ENCODE results near the gene KRTAP12-2. TPM values are rescaled to one million over a fixed set of nuclear protein-coding genes. Genes with fewer than 3 reads are reported as not detected.

The KRTAP12-2 gene
- total RNA-seq, 1 donor from 2014 or later: not detected

DNA sequence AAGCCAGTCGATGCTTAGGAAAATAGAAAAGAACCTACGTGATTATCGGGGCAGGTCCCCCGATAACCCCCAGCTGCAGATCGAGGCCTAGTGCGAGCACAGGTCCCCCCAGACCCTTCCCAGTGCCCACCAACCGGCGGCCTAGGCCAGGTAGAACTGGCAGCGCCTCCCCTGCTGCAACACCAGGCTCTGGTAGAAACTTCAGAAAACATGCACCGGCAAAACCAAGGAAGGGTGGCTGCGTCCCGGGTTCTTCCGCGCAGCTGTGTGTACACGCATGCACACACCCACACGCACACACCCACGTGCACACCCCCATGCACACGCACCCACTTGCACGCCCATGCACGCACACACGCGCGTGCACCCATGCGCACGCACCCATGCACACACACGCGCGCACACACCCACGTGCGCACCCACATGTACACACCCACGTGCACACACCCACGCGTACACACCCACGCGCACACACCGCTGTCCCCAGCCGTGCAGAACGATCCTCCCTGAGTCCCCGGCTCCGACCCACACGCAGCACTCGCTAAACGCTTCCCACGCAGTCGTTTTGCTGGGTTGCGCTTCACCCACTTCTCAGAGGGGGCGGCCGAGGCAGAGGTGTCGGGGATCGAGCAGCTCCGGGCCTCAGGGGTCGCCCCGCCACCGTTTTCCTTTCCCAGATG is 39.4 kb upstream of the KRTAP12-2 start:
- H3K27ac Mint-ChIP-seq (ENCODE audit: unreplicated experiment): no peak overlapping the region
- peaks cover 2% of the 10 kb centered on the region for H3K9me3 Mint-ChIP-seq (ENCODE audit: unreplicated experiment)
- H3K27me3 Mint-ChIP-seq (ENCODE audit: unreplicated experiment): peaks cover 32% of the 10 kb centered on the region
- TF ChIP-seq, protein P1, sequence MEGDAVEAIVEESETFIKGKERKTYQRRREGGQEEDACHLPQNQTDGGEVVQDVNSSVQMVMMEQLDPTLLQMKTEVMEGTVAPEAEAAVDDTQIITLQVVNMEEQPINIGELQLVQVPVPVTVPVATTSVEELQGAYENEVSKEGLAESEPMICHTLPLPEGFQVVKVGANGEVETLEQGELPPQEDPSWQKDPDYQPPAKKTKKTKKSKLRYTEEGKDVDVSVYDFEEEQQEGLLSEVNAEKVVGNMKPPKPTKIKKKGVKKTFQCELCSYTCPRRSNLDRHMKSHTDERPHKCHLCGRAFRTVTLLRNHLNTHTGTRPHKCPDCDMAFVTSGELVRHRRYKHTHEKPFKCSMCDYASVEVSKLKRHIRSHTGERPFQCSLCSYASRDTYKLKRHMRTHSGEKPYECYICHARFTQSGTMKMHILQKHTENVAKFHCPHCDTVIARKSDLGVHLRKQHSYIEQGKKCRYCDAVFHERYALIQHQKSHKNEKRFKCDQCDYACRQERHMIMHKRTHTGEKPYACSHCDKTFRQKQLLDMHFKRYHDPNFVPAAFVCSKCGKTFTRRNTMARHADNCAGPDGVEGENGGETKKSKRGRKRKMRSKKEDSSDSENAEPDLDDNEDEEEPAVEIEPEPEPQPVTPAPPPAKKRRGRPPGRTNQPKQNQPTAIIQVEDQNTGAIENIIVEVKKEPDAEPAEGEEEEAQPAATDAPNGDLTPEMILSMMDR (IDR thresholded peaks at IDR 0.05; ENCODE audit: partially characterized antibody, unreplicated experiment): no peak
- no peaks in the 10 kb centered on the region for H3K36me3 Mint-ChIP-seq (ENCODE audit: unreplicated experiment)
- H3K4me3 Mint-ChIP-seq (ENCODE audit: unreplicated experiment): no peak overlapping the region
- DNase-seq: no peak
- peaks cover 12% of the 10 kb centered on the region for H3K4me1 Mint-ChIP-seq (ENCODE audit: low read depth, unreplicated experiment)

DNA sequence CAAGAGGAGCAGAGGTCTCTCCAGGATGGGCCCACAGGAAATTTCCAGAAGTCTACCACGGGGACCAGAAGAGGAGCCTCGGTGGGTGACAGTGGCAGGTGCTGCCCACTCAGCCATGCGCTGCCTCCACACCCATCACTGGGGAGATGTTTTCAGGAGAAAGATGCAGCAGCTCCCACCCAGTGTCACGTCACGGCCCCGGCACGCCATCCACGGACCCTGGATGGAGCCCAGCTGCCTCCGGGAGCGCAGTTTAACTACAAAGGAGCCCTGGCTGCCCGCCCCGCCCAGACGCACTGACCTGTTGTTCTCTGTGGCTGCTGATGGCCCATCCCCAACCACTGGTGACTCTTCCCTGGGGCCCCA is 37.9 kb upstream of the KRTAP12-2 start:
- no peaks in the 10 kb centered on the region for H3K36me3 Mint-ChIP-seq (ENCODE audit: unreplicated experiment)
- DNase-seq: no peak
- peaks cover 10% of the 10 kb centered on the region for H3K4me1 Mint-ChIP-seq (ENCODE audit: low read depth, unreplicated experiment)
- H3K4me3 Mint-ChIP-seq (ENCODE audit: unreplicated experiment): no peak overlapping the region
- H3K27me3 Mint-ChIP-seq (ENCODE audit: unreplicated experiment): peaks cover 30% of the 10 kb centered on the region
- H3K9me3 Mint-ChIP-seq (ENCODE audit: unreplicated experiment): peaks cover 4% of the 10 kb centered on the region
- no peak overlapping the region for H3K27ac Mint-ChIP-seq (ENCODE audit: unreplicated experiment)
- TF ChIP-seq, protein P1 (IDR thresholded peaks at IDR 0.05; ENCODE audit: partially characterized antibody, unreplicated experiment): no peak

DNA sequence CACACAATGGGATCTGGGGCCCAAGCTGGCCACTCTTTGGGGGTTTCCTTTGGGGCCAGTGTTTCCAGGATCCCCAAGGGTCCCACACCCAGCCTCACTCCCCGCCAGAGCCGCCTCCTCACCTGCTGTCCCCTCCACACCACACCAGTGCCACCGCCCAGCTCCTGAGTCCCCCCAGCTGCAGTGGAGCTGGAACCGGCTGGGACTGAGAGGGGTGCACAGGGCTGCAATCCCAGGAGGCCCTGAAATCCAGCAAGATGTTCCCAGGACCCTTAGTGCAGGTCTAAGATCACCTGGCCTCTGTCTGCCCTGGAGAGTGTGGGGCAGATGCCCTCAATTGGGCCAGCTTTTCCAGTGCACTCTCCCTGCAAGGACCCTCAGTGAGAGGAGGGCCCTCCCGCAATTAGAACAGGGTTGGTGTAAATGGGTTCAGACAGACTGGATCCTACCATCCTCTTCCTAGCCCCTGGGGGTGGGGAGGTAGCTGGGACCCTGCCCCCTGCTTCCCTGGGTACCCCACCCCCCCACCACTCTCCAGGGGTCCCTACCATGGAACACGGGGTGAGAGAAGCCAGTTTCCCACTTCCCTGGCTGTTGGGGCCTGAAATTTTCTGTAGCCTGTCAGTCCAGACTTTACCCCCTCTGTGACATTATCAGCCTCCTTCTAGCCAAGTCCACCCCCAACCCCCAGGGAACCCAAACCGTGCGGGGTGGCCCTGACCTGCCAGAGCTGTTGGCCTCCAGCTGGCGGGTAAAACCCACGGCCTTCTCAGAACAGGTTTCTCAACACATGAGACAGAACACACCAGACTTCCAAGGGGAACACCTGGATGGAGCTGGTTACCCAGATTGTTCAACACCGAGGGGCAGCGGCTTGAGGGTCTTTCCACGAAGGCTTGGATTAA is 37.3 kb upstream of the KRTAP12-2 start:
- peaks cover 7% of the 10 kb centered on the region for H3K4me1 Mint-ChIP-seq (ENCODE audit: low read depth, unreplicated experiment)
- DNase-seq: no peak
- no peak overlapping the region for H3K27ac Mint-ChIP-seq (ENCODE audit: unreplicated experiment)
- H3K27me3 Mint-ChIP-seq (ENCODE audit: unreplicated experiment): peaks cover 29% of the 10 kb centered on the region
- H3K36me3 Mint-ChIP-seq (ENCODE audit: unreplicated experiment): no peaks in the 10 kb centered on the region
- H3K9me3 Mint-ChIP-seq (ENCODE audit: unreplicated experiment): peaks cover 4% of the 10 kb centered on the region
- TF ChIP-seq, protein P1 (IDR thresholded peaks at IDR 0.05; ENCODE audit: partially characterized antibody, unreplicated experiment): no peak
- no peak overlapping the region for H3K4me3 Mint-ChIP-seq (ENCODE audit: unreplicated experiment)

DNA sequence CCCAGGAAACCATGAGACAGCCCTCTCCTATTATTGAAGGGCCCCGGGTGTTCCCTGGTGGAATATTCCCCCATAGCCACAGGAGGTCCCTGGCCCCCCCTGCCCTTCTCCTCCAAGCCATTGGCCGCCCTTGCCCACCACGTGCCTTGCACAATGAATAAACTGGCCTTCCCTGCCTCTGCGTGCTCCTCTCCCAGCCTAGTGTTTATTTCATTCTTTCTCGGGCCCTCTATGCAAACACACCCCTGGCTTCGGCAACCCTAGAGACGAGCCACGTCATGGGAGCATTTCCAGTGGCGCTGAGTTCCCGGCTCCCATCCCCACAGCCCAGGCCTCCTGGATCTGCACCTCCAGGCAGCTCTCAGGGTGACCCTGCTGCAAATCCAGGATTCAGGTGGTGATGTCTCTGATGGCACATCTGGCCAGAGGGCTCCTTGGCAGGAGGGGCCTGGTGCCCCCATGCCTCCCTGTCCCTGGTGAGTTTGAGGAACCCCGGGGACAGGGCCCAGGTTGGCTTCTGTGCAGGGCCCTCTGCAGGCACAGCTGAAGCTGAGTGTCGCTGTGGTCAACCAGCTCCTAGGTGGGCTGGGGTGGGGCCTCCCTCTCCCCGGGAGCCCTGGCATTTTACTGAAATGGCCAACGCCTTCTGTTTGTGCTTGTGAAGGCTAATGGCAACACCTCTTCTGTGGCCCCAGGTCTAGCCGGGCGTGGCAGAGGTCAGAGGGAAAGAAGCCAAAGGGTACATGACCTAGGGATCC is 36.4 kb upstream of the KRTAP12-2 start:
- Mint-ChIP-seq H3K4me1 (ENCODE audit: low read depth, unreplicated experiment) (peaks cover 8% of the 10 kb centered on the region), H3K36me3 (ENCODE audit: unreplicated experiment) (no peaks in the 10 kb centered on the region), H3K4me3 (ENCODE audit: unreplicated experiment) (no peak overlapping the region), H3K9me3 (ENCODE audit: unreplicated experiment) (peaks cover 4% of the 10 kb centered on the region), H3K27ac (ENCODE audit: unreplicated experiment) (no peak overlapping the region), H3K27me3 (ENCODE audit: unreplicated experiment) (peaks cover 30% of the 10 kb centered on the region)
- DNase-seq: no peak
- TF ChIP-seq, protein P1 (IDR thresholded peaks at IDR 0.05; ENCODE audit: partially characterized antibody, unreplicated experiment): no peak
